ENCODE data around the gene CALN1. TPM values are rescaled to one million over a fixed set of nuclear protein-coding genes. Genes with fewer than 3 reads are reported as not detected.

CALN1 gene
- total and polyA plus RNA-seq, 4 donors, result 0.14 to 0.84 (median 0.24) TPM

GRCh38 chr7:72021716-72022115 is 390.4 kb downstream of the CALN1 start:
- 78% methylated on average over 3 of the region's 3 CpGs for WGBS
- no peaks in the 10 kb centered on the region for H3K4me1 ChIP-seq (ENCODE audit: control insufficient read depth in 4 of 4, insufficient read depth in 4 of 4, low read length in 3 of 4)
- H3K27me3 ChIP-seq (ENCODE audit: control insufficient read depth in 4 of 4, insufficient read depth in 4 of 4, low read length in 3 of 4), result no peaks in the 10 kb centered on the region
- H3K9me3 ChIP-seq (ENCODE audit: control insufficient read depth in 4 of 4, low read length in 3 of 4), result peaks cover 0 to 6% (median 4%) of the 10 kb centered on the region in 4 donors
- no peak overlapping the region for H3K4me3 ChIP-seq (ENCODE audit: low read depth in 1 of 3, low read length in 3 of 3)
- no peak overlapping the region for H3K9ac ChIP-seq (ENCODE audit: low read depth in 1 of 2, low read length in 2 of 2)
- TF ChIP-seq RXRA (IDR thresholded peaks at IDR 0.05) (no peak), HNF4G (IDR thresholded peaks at IDR 0.05) (no peak), SP1 (IDR thresholded peaks at IDR 0.05) (no peak), RAD21 (IDR thresholded peaks at IDR 0.05) (no peak), TAF1 (conservative IDR thresholded peaks at IDR 0.05) (no peak), MAX (IDR thresholded peaks at IDR 0.05) (no peak), GABPA (IDR thresholded peaks at IDR 0.05 in 1 of 2, conservative IDR thresholded peaks at IDR 0.05 in 1 of 2) (no peak), FOXA1 (IDR thresholded peaks at IDR 0.05) (no peak), NR2F2 (IDR thresholded peaks at IDR 0.05) (no peak), ATF3 (IDR thresholded peaks at IDR 0.05) (no peak), ZBTB33 (IDR thresholded peaks at IDR 0.05) (no peak), JUND (IDR thresholded peaks at IDR 0.05) (no peak), HNF4A (conservative IDR thresholded peaks at IDR 0.05) (no peak), FOXA2 (IDR thresholded peaks at IDR 0.05) (no peak), YY1 (IDR thresholded peaks at IDR 0.05) (no peak), REST (IDR thresholded peaks at IDR 0.05) (no peak), EGR1 (IDR thresholded peaks at IDR 0.05; ENCODE audit: low read depth in 2 of 2) (no peak), CTCF (IDR thresholded peaks at IDR 0.05; ENCODE audit: low read depth, low read length, missing input control) (no peak)
- no peak overlapping the region for H3K27ac ChIP-seq (ENCODE audit: low read depth in 1 of 2, low read length in 2 of 2)
- no peak for DNase-seq (ENCODE audit: low spot score)
- H3K36me3 ChIP-seq (ENCODE audit: control insufficient read depth in 4 of 4, insufficient read depth in 3 of 4, low read depth in 1 of 4, low read length in 3 of 4), result no peaks in the 10 kb centered on the region

All from liver (tissue), 9 donors.